GM08714 (cell line): ENCODE measurements around the gene CDC42EP2.
"Not testable (repeated sequence)": the region's sequence is repeated elsewhere in the genome, so short reads cannot be mapped to it uniquely, and the experiment has no call there.

ENCODE experiments used
- H3K4me3 ChIP-seq: fragments of 200-500 bp; sonication (Bioruptor generic); 2 replicates; pipeline ENCODE4 v1.5.1; 2014; ENCODE audit warnings: mild to moderate bottlenecking, low read length, inconsistent platforms
- ZNF274 ChIP-seq: IDR thresholded peaks from 2 replicates; pipeline ENCODE4 v1.6.1; 2012; ENCODE audit warnings: mild to moderate bottlenecking, low read depth, low read length

CDC42EP2 gene

GRCh38 chr11:65321076-65321475 is 6.4 kb downstream of the CDC42EP2 start:
- no peak overlapping the region for H3K4me3 ChIP-seq
- TF ChIP-seq ZNF274: no peak

- no peak overlapping the region for H3K4me3 ChIP-seq
- TF ChIP-seq ZNF274: no peak
These were observed 7.3 kb downstream of the CDC42EP2 start for GRCh38 chr11:65321828-65322485.

- no peak for TF ChIP-seq ZNF274
- H3K4me3 ChIP-seq: no peak overlapping the region
These were observed 9.1 kb downstream of the CDC42EP2 start for GRCh38 chr11:65323813-65324212.

GRCh38 chr11:65325435-65325834 is 10.8 kb downstream of the CDC42EP2 start:
- no peak for TF ChIP-seq ZNF274
- no peak overlapping the region for H3K4me3 ChIP-seq

GRCh38 chr11:65327021-65327420 is 12.4 kb downstream of the CDC42EP2 start:
- TF ChIP-seq ZNF274: no peak
- no peak overlapping the region for H3K4me3 ChIP-seq

- H3K4me3 ChIP-seq: no peak overlapping the region
- TF ChIP-seq ZNF274: no peak
These were observed 14.8 kb downstream of the CDC42EP2 start for GRCh38 chr11:65329478-65329877.

GRCh38 chr11:65329944-65330403 is 15.3 kb downstream of the CDC42EP2 start:
- H3K4me3 ChIP-seq: no peak overlapping the region

GRCh38 chr11:65330544-65330943 is 15.9 kb downstream of the CDC42EP2 start:
- no peak for TF ChIP-seq ZNF274
- H3K4me3 ChIP-seq: no peak overlapping the region

More at GRCh38 chr11:65329944-65330403, 15.3 kb downstream of the CDC42EP2 start:
- TF ChIP-seq ZNF274: no peak

GRCh38 chr11:65332591-65332990 is 17.9 kb downstream of the CDC42EP2 start:
- not testable (repeated sequence) for H3K4me3 ChIP-seq

GRCh38 chr11:65334696-65335295 is 20.1 kb downstream of the CDC42EP2 start:
- TF ChIP-seq ZNF274: no peak
- H3K4me3 ChIP-seq: peak overlapping the region; percentile 82

GRCh38 chr11:65338676-65339075 is 24.0 kb downstream of the CDC42EP2 start:
- H3K4me3 ChIP-seq: no peak overlapping the region
- TF ChIP-seq ZNF274: no peak

- H3K4me3 ChIP-seq: no peak overlapping the region
- TF ChIP-seq ZNF274: no peak
These were observed 25.6 kb downstream of the CDC42EP2 start for GRCh38 chr11:65340226-65340625.

GRCh38 chr11:65341856-65342255 is 27.2 kb downstream of the CDC42EP2 start:
- no peak overlapping the region for H3K4me3 ChIP-seq
- TF ChIP-seq ZNF274: no peak

- TF ChIP-seq ZNF274: no peak
- H3K4me3 ChIP-seq: no peak overlapping the region
These were observed 36.8 kb downstream of the CDC42EP2 start for GRCh38 chr11:65351511-65351910.

- H3K4me3 ChIP-seq: no peak overlapping the region
- no peak for TF ChIP-seq ZNF274
These were observed 38.1 kb downstream of the CDC42EP2 start for GRCh38 chr11:65352783-65353182.
